DOHH2 (cell line): ENCODE measurements around the gene PCDHGC4.

Experiments
- H3F3A ChIP-seq: fragments of 200-600 bp; sonication (generic), shearing (Covaris generic); 2 replicates; pipeline ENCODE4 v1.6.0; 2016; ENCODE audit warnings: antibody characterized with exemption, mild to moderate bottlenecking; ENCODE audit not compliant: control insufficient read depth, insufficient read depth
- H3K27ac ChIP-seq: fragments of 200-600 bp; sonication (generic); 2 replicates; pipeline ENCODE4 v1.5.1; 2014; ENCODE audit warnings: low read depth, mild to moderate bottlenecking, low read length, moderate library complexity
- H3K27me3 ChIP-seq: fragments of 200-600 bp; sonication (generic); 2 replicates; pipeline ENCODE4 v1.6.1; 2014; ENCODE audit warnings: mild to moderate bottlenecking, low read length, mixed read lengths; ENCODE audit not compliant: control insufficient read depth
- H3K36me3 ChIP-seq: fragments of 200-600 bp; sonication (generic); 2 replicates; pipeline ENCODE4 v1.6.1; 2014; ENCODE audit warnings: mild to moderate bottlenecking, low read length, moderate library complexity, mixed read lengths; ENCODE audit not compliant: control insufficient read depth
- H3K4me1 ChIP-seq: fragments of 200-600 bp; sonication (generic); 2 replicates; pipeline ENCODE4 v1.6.1; 2014; ENCODE audit warnings: mild to moderate bottlenecking, low read length, mixed read lengths; ENCODE audit not compliant: control insufficient read depth
- H3K4me2 ChIP-seq: fragments of 200-600 bp; sonication (generic); 2 replicates; pipeline ENCODE4 v1.6.0; 2014; ENCODE audit warnings: mild to moderate bottlenecking, low read length, moderate library complexity
- H3K4me3 ChIP-seq: fragments of 200-600 bp; sonication (generic); 2 replicates; pipeline ENCODE4 v1.5.1; 2014; ENCODE audit warnings: mild to moderate bottlenecking, low read length, mixed read lengths
- H3K79me2 ChIP-seq: fragments of 200-600 bp; sonication (generic); 2 replicates; pipeline ENCODE4 v1.6.1; 2014; ENCODE audit warnings: mild to moderate bottlenecking, low read length, mixed read lengths; ENCODE audit not compliant: control insufficient read depth
- H3K9me2 ChIP-seq: fragments of 200-600 bp; sonication (generic); replicated peaks from 2 replicates; pipeline ENCODE4 v1.6.1; 2014; ENCODE audit warnings: mild to moderate bottlenecking, low read length, mixed read lengths; ENCODE audit not compliant: control insufficient read depth
- H3K9me3 ChIP-seq: fragments of 200-600 bp; sonication (generic); 2 replicates; pipeline ENCODE4 v1.6.1; 2014; ENCODE audit warnings: antibody characterized with exemption, low read length, mixed read lengths; ENCODE audit not compliant: control insufficient read depth, insufficient read depth
- H4K20me1 ChIP-seq: fragments of 200-600 bp; sonication (generic); 2 replicates; pipeline ENCODE4 v1.6.0; 2014; ENCODE audit warnings: low read depth, mild to moderate bottlenecking, antibody characterized with exemption, low read length, moderate library complexity; ENCODE audit not compliant: control insufficient read depth, insufficient read depth
- CTCF ChIP-seq: fragments of 200-600 bp; sonication (generic); IDR thresholded peaks from one replicate; pipeline ENCODE4 v1.5.1; 2014; ENCODE audit warnings: antibody characterized with exemption, mild to moderate bottlenecking, low read depth, low read length; ENCODE audit not compliant: poor library complexity, severe bottlenecking
- EZH2phosphoT487 ChIP-seq: fragments of 200-600 bp; sonication (generic); IDR thresholded peaks from 2 replicates; pipeline ENCODE4 v1.6.1; 2017; ENCODE audit warnings: borderline replicate concordance, mild to moderate bottlenecking, antibody characterized with exemption, low read length, moderate library complexity, mixed read lengths

The PCDHGC4 gene

GRCh38 chr5:141440341-141440740 lies 44.5 kb upstream of the PCDHGC4 start:
- Histone ChIP-seq H3K4me2 (no peak overlapping the region), H3K4me1 (peaks cover 15% of the 10 kb centered on the region), H3K36me3 (no peaks in the 10 kb centered on the region; the same call in 1 of the 2 replicates), H3K4me3 (no peak overlapping the region), H3K9me3 (no peaks in the 10 kb centered on the region), H3K79me2 (no peaks in the 10 kb centered on the region), H3F3A (0 out of 2 replicates have a peak, but pooled peaks cover 2% of the 10 kb centered on the region), H3K27ac (no peak overlapping the region), H3K9me2 (no peaks in the 10 kb centered on the region), H3K27me3 (no peaks in the 10 kb centered on the region), H4K20me1 (no peaks in the 10 kb centered on the region)
- TF ChIP-seq CTCF: no peak
- TF ChIP-seq EZH2phosphoT487: no peak

GRCh38 chr5:141441571-141442170 lies 43.2 kb upstream of the PCDHGC4 start:
- TF ChIP-seq CTCF (no peak), EZH2phosphoT487 (no peak)
- no peaks in the 10 kb centered on the region; the same call in 1 of the 2 replicates for H3K36me3 ChIP-seq
- H3K4me1 ChIP-seq: peaks cover 15% of the 10 kb centered on the region
- no peaks in the 10 kb centered on the region for H3K9me3 ChIP-seq
- no peaks in the 10 kb centered on the region for H3K27me3 ChIP-seq
- no peaks in the 10 kb centered on the region for H3K9me2 ChIP-seq
- no peak overlapping the region for H3K4me3 ChIP-seq
- no peak overlapping the region for H3K27ac ChIP-seq
- H3F3A ChIP-seq: 0 out of 2 replicates have a peak, but pooled peaks cover 2% of the 10 kb centered on the region
- no peaks in the 10 kb centered on the region for H3K79me2 ChIP-seq
- no peak overlapping the region for H3K4me2 ChIP-seq
- H4K20me1 ChIP-seq: no peaks in the 10 kb centered on the region

GRCh38 chr5:141465351-141465750 lies 19.5 kb upstream of the PCDHGC4 start:
- no peak overlapping the region for H3K4me2 ChIP-seq
- H3K79me2 ChIP-seq: no peaks in the 10 kb centered on the region
- H3F3A ChIP-seq: no peaks in the 10 kb centered on the region
- H3K9me2 ChIP-seq: no peaks in the 10 kb centered on the region
- H3K27ac ChIP-seq: no peak overlapping the region
- no peak overlapping the region for H3K4me3 ChIP-seq
- no peaks in the 10 kb centered on the region for H4K20me1 ChIP-seq
- no peaks in the 10 kb centered on the region for H3K27me3 ChIP-seq
- peaks cover 4% of the 10 kb centered on the region for H3K4me1 ChIP-seq
- H3K9me3 ChIP-seq: no peaks in the 10 kb centered on the region
- no peaks in the 10 kb centered on the region for H3K36me3 ChIP-seq
- no peak for TF ChIP-seq EZH2phosphoT487
- no peak for TF ChIP-seq CTCF
